HEK293T (cell line): ENCODE results near the gene PIN1.
A peak's percentile ranks its signal among the peaks of the same experiment; 100 is the strongest.
"Not testable (repeated sequence)": the region's sequence is repeated elsewhere in the genome, so short reads cannot be mapped to it uniquely, and the experiment has no call there.

Experiments used
- CTCF ChIA-PET: fragments of 350-600 bp; formaldehyde crosslinking; extraction: SDS; loops from one replicate; lab custom pipeline; 2021; ENCODE audit warnings: antibody characterized with exemption, inconsistent platforms; lab: Yijun Ruan, JAX
- POLR2A ChIA-PET: fragments of 350-600 bp; formaldehyde crosslinking; extraction: SDS; loops from one replicate; lab custom pipeline; 2020; ENCODE audit warnings: antibody characterized with exemption, inconsistent platforms; lab: Yijun Ruan, JAX
- DNase-seq: peaks from one replicate; pipeline ENCODE4 v3.0.0; 2012; ENCODE audit warnings: mixed read lengths; ENCODE audit errors: extremely low spot score
- ARNT ChIP-seq: fragments of 450-650 bp; IDR thresholded peaks from 2 replicates; pipeline ENCODE4 v1.6.1; 2017; ENCODE audit warnings: mild to moderate bottlenecking
- BHLHE40 ChIP-seq: fragments of 450-650 bp; IDR thresholded peaks from 2 replicates; pipeline ENCODE4 v1.6.1; 2016; ENCODE audit warnings: mild to moderate bottlenecking, moderate library complexity, borderline replicate concordance
- CTBP1 ChIP-seq: fragments of 450-650 bp; IDR thresholded peaks from 2 replicates; pipeline ENCODE4 v1.6.1; 2016; ENCODE audit warnings: borderline replicate concordance
- ELF4 ChIP-seq: fragments of 450-650 bp; IDR thresholded peaks from 2 replicates; pipeline ENCODE4 v1.6.1; 2017; ENCODE audit warnings: antibody characterized with exemption
- FOXA1 ChIP-seq: fragments of 450-650 bp; IDR thresholded peaks from 2 replicates; pipeline ENCODE4 v1.6.1; 2016; ENCODE audit warnings: mild to moderate bottlenecking
- FOXK2 ChIP-seq: fragments of 450-650 bp; IDR thresholded peaks from 2 replicates; pipeline ENCODE4 v1.6.1; 2016; ENCODE audit warnings: mild to moderate bottlenecking
- FOXM1 ChIP-seq: fragments of 450-650 bp; IDR thresholded peaks from 2 replicates; pipeline ENCODE4 v1.6.1; 2017; ENCODE audit warnings: mild to moderate bottlenecking, borderline replicate concordance
- HDGF ChIP-seq: fragments of 450-650 bp; IDR thresholded peaks from 2 replicates; pipeline ENCODE4 v1.6.1; 2017; ENCODE audit warnings: antibody characterized with exemption, borderline replicate concordance
- L3MBTL2 ChIP-seq: fragments of 450-650 bp; conservative IDR thresholded peaks from 2 replicates; pipeline ENCODE4 v1.6.1; 2016; ENCODE audit warnings: mild to moderate bottlenecking
- LEF1 ChIP-seq: fragments of 450-650 bp; IDR thresholded peaks from 2 replicates; pipeline ENCODE4 v1.6.1; 2017; ENCODE audit warnings: mild to moderate bottlenecking, borderline replicate concordance
- NFRKB ChIP-seq: fragments of 450-650 bp; IDR thresholded peaks from 2 replicates; pipeline ENCODE4 v1.6.1; 2016; ENCODE audit warnings: mild to moderate bottlenecking, moderate library complexity
- SP1 ChIP-seq: fragments of 450-650 bp; IDR thresholded peaks from 2 replicates; pipeline ENCODE4 v1.6.1; 2017
- SUZ12 ChIP-seq: fragments of 450-650 bp; IDR thresholded peaks from 2 replicates; pipeline ENCODE4 v1.6.1; 2016; ENCODE audit warnings: mild to moderate bottlenecking
- TARDBP ChIP-seq: fragments of 450-650 bp; IDR thresholded peaks from 2 replicates; pipeline ENCODE4 v1.6.1; 2016
- ZNF384 ChIP-seq: fragments of 450-650 bp; IDR thresholded peaks from 2 replicates; pipeline ENCODE4 v1.6.1; 2016
- TF ChIP-seq, protein P1 (sequence below): fragments of 450-650 bp; IDR thresholded peaks from 2 replicates; pipeline ENCODE4 v1.6.1; 2016

PIN1 gene

DNA sequence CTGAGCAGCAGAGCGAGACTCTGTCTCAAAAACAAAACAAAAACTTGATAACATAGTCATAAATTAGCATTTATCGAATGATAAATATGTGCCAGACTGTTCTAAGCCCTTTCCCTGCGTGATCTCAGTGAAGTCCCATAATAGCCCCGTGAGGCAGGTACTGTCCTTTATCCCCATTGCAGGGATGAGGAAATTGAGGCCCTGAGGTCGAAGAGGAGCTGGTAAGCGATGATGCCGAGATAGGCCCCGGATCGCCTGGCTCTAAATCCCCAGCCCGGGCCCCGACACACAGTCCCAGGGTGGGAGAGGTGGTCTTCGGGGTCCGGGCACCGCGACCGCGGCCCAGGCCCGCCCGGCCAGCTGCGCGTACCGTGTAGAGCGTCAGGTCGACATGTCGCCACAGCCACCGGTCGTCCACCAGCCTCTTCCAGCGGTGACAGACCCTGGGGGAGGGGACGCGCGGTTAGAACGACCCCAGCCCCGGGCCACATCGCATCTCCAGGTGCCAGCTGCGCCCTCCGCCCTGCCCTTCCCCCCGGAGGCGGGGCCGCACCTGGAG, 16.9 kb upstream of the PIN1 start:
- ChIA-PET CTCF (no interaction called here), POLR2A (interaction anchor here (1.0 to 1.9 kb wide), 4 partner anchors 9 to 383 kb away, joined by 3 to 25 read pairs (median 4); partner anchors contain the start of genes UBL5, ZNF266 and ZNF846)
- no peak for TF ChIP-seq BHLHE40
- no peak for DNase-seq

DNA sequence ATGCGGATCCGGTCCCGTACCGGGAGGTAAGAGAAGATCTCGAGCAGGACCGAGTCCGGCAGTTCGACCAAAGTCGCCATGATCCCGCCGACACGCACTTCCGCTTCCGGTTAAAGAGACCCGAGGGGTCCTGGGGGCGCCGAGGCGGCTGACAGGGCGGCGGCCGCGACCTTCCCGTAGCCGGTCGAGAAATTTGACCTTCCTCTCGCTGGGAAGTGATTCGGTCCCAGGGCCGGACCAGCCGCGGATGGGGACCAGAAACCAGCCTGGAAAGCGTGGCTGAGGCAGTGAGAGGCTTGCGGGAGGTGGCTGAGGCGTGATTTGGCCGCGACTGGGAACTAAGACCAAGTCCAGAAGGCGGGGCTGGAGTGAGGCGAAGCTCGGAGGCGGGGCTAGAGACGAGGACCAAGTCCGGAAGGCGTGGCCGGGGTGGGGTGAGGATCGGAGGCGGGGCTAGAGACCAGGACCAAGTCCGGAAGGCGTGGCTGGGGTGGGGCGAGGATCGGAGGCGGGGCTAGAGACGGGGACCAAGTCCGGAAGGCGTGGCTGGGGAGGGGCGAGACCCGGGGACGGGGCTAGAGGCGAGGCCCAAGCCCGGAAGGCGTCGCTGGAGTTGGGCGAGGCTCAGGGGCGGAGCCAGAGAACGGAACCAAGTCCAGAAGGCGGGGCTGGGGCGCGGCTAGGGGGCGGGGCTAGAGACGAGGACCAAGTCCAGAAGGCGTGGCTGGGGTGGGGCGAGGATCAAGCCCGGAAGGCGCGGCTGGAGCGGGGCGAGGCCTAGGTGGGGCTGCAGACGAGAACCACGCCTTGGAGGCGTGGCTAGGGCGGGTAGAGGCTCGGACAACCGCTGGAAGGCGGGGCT, 16.2 kb upstream of the PIN1 start, which contains the start of gene FBXL12:
Gene FBXL12, minus strand, starts transcription at position 346 of the 862 bp plus-strand sequence. Its CDS starts 266 bp downstream, at position 80.
- TF ChIP-seq LEF1 = no peak
- no peak for TF ChIP-seq FOXK2
- TF ChIP-seq SP1 = no peak
- TF ChIP-seq FOXA1 = no peak
- peak; percentile 66 for TF ChIP-seq L3MBTL2
- TF ChIP-seq ELF4 = peak; percentile 73
- TF ChIP-seq CTBP1 = no peak
- TF ChIP-seq, protein P1, sequence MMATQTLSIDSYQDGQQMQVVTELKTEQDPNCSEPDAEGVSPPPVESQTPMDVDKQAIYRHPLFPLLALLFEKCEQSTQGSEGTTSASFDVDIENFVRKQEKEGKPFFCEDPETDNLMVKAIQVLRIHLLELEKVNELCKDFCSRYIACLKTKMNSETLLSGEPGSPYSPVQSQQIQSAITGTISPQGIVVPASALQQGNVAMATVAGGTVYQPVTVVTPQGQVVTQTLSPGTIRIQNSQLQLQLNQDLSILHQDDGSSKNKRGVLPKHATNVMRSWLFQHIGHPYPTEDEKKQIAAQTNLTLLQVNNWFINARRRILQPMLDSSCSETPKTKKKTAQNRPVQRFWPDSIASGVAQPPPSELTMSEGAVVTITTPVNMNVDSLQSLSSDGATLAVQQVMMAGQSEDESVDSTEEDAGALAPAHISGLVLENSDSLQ = 0 out of 2 replicates have a peak, but pooled peaks have one; percentile 25
- CTCF ChIA-PET = no interaction called here
- POLR2A ChIA-PET = interaction anchor here (0.6 to 1.9 kb wide), 7 partner anchors 8 to 384 kb away, joined by 3 to 25 read pairs (median 4); partner anchors contain the start of genes PIN1, UBL5, ZNF266 and ZNF846
- peak; percentile 98 for DNase-seq

DNA sequence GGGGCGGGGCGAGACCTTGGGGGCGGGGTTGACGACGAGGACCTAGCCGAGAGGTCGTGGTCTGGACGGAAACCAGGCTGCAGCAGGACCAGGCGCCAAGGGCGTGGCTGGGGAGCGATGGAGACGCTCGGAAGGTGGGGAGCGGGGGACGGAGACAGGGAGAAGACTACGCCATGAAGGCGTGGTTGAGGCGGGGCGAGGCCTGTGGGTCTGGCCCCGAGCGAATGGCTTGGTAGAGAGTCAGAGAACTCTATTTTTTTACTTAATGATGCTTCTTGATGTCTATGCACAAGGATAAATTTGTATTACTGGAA, 15.6 kb upstream of the PIN1 start:
- POLR2A ChIA-PET = interaction anchor here (0.6 to 1.9 kb wide), 7 partner anchors 8 to 384 kb away, joined by 3 to 25 read pairs (median 4); partner anchors contain the start of genes PIN1, UBL5, ZNF266 and ZNF846
- no peak for DNase-seq

DNA sequence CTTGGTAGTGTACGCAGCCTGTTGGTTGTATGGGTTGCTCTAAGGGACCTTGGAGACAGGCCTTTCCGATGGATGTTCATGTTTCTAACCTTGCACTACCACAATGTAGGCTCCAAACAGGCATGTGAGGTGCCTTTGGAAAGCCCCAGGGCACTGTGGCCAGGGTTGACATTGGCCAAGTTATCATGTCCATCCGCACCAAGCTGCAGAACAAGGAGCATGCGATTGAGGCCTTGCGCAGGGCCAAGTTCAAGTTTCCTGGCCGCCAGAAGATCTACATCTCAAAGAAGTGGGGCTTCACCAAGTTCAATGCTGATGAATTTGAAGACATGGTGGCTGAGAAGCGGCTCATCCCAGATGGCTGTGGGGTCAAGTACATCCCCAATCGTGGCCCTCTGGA, 15.1 kb upstream of the PIN1 start:
- CTCF ChIA-PET, POLR2A ChIA-PET, DNase-seq: not testable (repeated sequence)

More for the DNA sequence above, 15.6 kb upstream of the PIN1 start:
- CTCF ChIA-PET = no interaction called here
- TF ChIP-seq LEF1 (no peak), SP1 (no peak), TARDBP (no peak), ZNF384 (no peak), HDGF (no peak), BHLHE40 (no peak), L3MBTL2 (no peak), FOXA1 (no peak), ELF4 (no peak), NFRKB (no peak), FOXM1 (no peak), SUZ12 (no peak), ARNT (no peak), FOXK2 (no peak), CTBP1 (no peak)
- TF ChIP-seq, protein P1 = no peak

DNA sequence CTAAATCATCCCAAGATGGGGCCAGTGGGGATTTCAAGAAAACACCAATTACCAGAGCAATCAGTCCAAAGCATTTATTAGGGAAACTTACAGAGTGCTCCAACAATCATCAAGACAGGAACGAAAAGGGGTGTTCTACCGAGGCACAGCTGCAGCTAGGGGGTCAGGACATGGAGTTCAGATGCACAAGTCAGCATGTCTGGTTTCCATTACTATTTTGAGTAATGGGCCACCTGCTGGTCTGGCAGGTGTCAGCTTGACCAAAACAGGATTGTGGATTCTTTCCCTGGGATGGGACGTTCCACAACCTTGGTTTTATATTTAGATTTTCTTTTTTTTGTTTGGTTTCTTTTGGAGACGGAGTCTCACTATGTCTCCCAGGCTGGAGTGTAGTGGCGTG, 11.3 kb upstream of the PIN1 start:
- POLR2A ChIA-PET = no interaction called here
- no peak for TF ChIP-seq SP1
- TF ChIP-seq FOXK2 = no peak
- no peak for TF ChIP-seq L3MBTL2
- TF ChIP-seq NFRKB = no peak
- no peak for TF ChIP-seq FOXA1
- no peak for TF ChIP-seq CTBP1
- TF ChIP-seq ARNT = no peak
- no peak for TF ChIP-seq TARDBP
- TF ChIP-seq ZNF384 = no peak
- no peak for TF ChIP-seq BHLHE40
- TF ChIP-seq SUZ12 = no peak
- TF ChIP-seq FOXM1 = no peak
- TF ChIP-seq ELF4 = no peak
- no peak for TF ChIP-seq LEF1
- no peak for DNase-seq
- CTCF ChIA-PET = interaction anchor here (0.6 kb wide), 1 partner anchor 653 kb away, joined by 3 read pairs; no protein-coding TSS in a partner anchor

DNA sequence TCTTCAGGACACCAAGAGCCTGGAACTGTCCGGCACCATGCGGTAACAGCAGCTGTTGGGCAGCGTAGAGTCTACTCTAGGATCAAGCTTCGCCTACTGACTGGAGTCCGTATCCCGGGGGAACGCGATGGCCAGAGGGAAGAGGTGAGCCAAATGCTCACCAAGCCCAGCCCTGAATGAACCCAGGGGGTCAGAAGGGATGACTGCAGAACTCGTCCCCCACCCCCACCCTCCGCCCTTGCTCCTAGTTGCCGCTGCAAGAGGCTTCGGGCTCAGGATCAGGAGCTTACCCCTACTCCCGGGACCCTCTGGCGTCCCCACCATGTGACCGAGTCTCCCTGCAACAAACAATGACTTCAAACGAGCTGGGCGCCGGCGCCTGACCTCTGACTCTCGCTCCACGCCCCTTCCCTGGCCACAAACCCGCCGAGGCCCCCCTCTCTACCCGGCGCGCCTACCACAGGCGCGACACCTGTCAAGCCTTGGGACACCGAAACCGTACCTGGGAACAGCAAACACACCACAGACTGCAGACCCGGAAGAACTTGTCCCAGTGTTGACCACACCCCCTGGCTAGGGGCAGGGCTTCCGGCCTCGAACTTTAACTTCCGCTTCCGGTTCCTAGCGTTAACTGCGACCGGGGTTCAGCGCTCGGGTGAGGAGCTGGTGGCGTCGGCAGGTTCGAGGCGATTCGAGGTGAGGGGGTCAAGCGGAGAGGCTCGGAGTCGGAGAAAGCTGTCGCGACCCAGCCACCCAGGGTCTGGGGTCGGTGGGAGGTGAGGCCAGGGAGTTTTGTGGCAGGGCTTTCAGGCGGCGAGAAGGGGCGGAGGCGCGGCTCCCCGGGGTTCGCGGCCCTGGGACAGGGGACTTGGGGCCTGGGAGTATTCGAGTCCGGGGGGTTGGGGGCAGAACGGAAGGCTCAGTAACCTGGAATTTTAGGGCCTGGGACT, 7.6 kb upstream of the PIN1 start, which contains the start of gene UBL5:
Gene UBL5, plus strand, starts transcription at position 630 of the 950 bp plus-strand sequence. CDS start 420 bp downstream, outside the sequence.
- peak; percentile 68 for TF ChIP-seq ELF4
- TF ChIP-seq, protein P1 = peak; percentile 43
- peak; percentile 30; the same call in 1 of the 2 replicates for TF ChIP-seq L3MBTL2
- TF ChIP-seq ZNF384 = no peak
- TF ChIP-seq SP1 = no peak
- ChIA-PET CTCF (no interaction called here), POLR2A (interaction anchor here (0.6 to 2.5 kb wide), 12 partner anchors 9 to 1261 kb away, joined by 3 to 25 read pairs (median 3); partner anchors contain the start of genes FBXL12 and PPAN)
- DNase-seq = peak; percentile 89
